Subcutaneous abdominal adipose tissue (tissue), 5 donors: ENCODE data around the gene TMED8.
"Not testable (repeated sequence)": the region's sequence is repeated elsewhere in the genome, so short reads cannot be mapped to it uniquely, and the experiment has no call there.

ENCODE experiments used
- H3K27ac ChIP-seq: one replicate; pipeline ENCODE4 v1.7.0; 2013; ENCODE audit warnings: low read depth, mild to moderate bottlenecking, inconsistent platforms, low read length, moderate library complexity
- H3K27me3 ChIP-seq, 5 donors: one replicate each; pipeline ENCODE4 v1.7.0; 2013; ENCODE audit warnings: low read length in 5 of 5, inconsistent platforms in 1 of 5; ENCODE audit not compliant: control insufficient read depth in 5 of 5, insufficient read depth in 4 of 5
- H3K36me3 ChIP-seq, 5 donors: one replicate each; pipeline ENCODE4 v1.7.0; 2013; ENCODE audit warnings: low read length in 5 of 5; ENCODE audit not compliant: control insufficient read depth in 5 of 5, insufficient read depth in 5 of 5
- H3K4me1 ChIP-seq, 5 donors: one replicate each; pipeline ENCODE4 v1.7.0; 2013; ENCODE audit warnings: low read length in 5 of 5, mild to moderate bottlenecking in 3 of 5, moderate library complexity in 1 of 5; ENCODE audit not compliant: control insufficient read depth in 5 of 5, insufficient read depth in 5 of 5
- H3K4me3 ChIP-seq, 5 donors: one replicate each; pipeline ENCODE4 v1.7.0; 2013; ENCODE audit warnings: low read length in 5 of 5, low read depth in 1 of 5
- H3K9ac ChIP-seq, 5 donors: one replicate each; pipeline ENCODE4 v1.7.0; 2013; ENCODE audit warnings: low read length in 5 of 5, mild to moderate bottlenecking in 4 of 5, moderate library complexity in 3 of 5
- H3K9me3 ChIP-seq, 5 donors: one replicate each; pipeline ENCODE4 v1.7.0; 2013; ENCODE audit warnings: low read length in 5 of 5; ENCODE audit not compliant: control insufficient read depth in 5 of 5
- donor health status: healthy.
- donor health status: healthy.
- donor health status: healthy.
- donor health status: healthy.
- donor health status: healthy.

TMED8 gene

DNA sequence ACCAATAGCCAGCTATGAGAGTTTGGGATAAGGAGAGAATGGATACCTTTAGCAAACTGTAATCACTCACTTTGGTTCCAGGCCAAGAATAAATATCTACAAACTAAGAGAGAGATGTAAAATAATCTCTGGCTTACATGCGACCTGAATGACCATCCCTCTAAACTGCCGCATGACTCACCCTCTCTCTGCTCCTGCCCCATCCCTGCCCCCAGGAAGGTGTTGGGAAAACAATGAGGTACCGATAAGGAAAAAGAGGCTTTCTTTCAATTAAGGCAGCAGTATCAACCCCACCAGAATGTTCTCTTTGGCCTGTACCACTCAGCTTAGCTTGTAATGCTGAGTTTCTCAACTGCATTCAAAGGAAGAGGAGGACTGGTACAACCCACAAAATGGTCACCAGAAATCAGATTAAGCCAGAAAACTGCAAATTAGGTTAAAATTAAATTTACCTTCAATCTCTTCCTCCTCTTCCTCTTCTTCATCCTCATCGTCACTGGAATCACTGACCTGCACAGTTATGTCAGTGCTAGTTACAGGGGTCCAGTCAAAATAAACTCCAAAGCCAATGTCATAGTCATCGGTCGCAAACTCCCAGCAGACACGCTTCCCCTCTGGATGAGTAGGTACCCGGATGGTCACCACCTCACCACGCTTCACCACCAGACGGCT lies 34.0 kb downstream of the TMED8 start:
- H3K27ac ChIP-seq = no peak overlapping the region
- H3K9me3 ChIP-seq = no peaks in the 10 kb centered on the region
- no peak overlapping the region for H3K4me3 ChIP-seq
- peaks cover 11 to 37% (median 36%) of the 10 kb centered on the region in 5 donors for H3K36me3 ChIP-seq
- H3K4me1 ChIP-seq = peaks cover 0 to 5% (median 0%) of the 10 kb centered on the region in 5 donors
- H3K27me3 ChIP-seq = no peaks in the 10 kb centered on the region
- H3K9ac ChIP-seq = no peak overlapping the region

GRCh38 chr14:77340389-77340788 lies 36.5 kb downstream of the TMED8 start:
- Histone ChIP-seq H3K36me3 (peaks cover 11 to 37% (median 36%) of the 10 kb centered on the region in 5 donors), H3K4me3 (no peak overlapping the region), H3K4me1 (peaks cover 0 to 1% (median 0%) of the 10 kb centered on the region in 5 donors), H3K9me3 (no peaks in the 10 kb centered on the region), H3K27me3 (no peaks in the 10 kb centered on the region), H3K9ac (no peak overlapping the region), H3K27ac (no peak overlapping the region)

GRCh38 chr14:77339407-77339806 lies 37.5 kb downstream of the TMED8 start:
- peaks cover 0 to 4% (median 0%) of the 10 kb centered on the region in 5 donors for H3K4me1 ChIP-seq
- H3K27ac ChIP-seq = no peak overlapping the region
- H3K36me3 ChIP-seq = peaks cover 11 to 37% (median 36%) of the 10 kb centered on the region in 5 donors
- H3K27me3 ChIP-seq = no peaks in the 10 kb centered on the region
- no peak overlapping the region for H3K4me3 ChIP-seq
- H3K9ac ChIP-seq = no peak overlapping the region
- H3K9me3 ChIP-seq = no peaks in the 10 kb centered on the region

- Histone ChIP-seq H3K27ac (no peak overlapping the region), H3K27me3 (no peaks in the 10 kb centered on the region), H3K36me3 (peaks cover 11 to 35% (median 35%) of the 10 kb centered on the region in 5 donors), H3K4me3 (no peak overlapping the region), H3K9me3 (no peaks in the 10 kb centered on the region), H3K4me1 (peaks cover 0 to 4% (median 0%) of the 10 kb centered on the region in 5 donors), H3K9ac (no peak overlapping the region)
Measured at GRCh38 chr14:77338302-77338701, 38.6 kb downstream of the TMED8 start.

GRCh38 chr14:77337880-77338279 lies 39.0 kb downstream of the TMED8 start:
- Histone ChIP-seq H3K4me1 (peaks cover 0 to 4% (median 0%) of the 10 kb centered on the region in 5 donors), H3K9me3 (no peaks in the 10 kb centered on the region), H3K27me3 (no peaks in the 10 kb centered on the region), H3K4me3 (no peak overlapping the region), H3K27ac (no peak overlapping the region), H3K36me3 (peaks cover 11 to 31% (median 30%) of the 10 kb centered on the region in 5 donors), H3K9ac (no peak overlapping the region)

DNA sequence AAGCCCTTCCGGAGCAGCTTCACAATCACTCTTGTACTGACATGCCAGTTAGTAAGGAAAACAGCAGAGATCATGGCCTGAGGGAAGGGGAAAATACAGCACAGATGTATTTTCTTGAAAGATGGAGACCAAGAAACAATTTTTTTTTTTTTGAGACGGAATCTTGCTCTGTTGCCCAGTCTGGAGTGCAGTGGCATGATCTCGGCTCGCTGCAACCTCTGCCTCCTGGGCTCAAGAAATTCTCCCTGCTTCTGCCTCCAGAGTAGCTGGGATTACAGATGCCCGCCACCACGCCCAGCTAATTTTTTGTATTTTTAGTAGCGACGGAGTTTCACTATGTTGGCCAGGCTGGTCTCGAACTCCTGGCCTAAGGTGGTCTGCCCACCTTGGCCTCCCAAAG lies 39.6 kb downstream of the TMED8 start:
- H3K4me1 ChIP-seq, H3K27ac ChIP-seq, H3K9me3 ChIP-seq, H3K27me3 ChIP-seq, H3K9ac ChIP-seq, H3K4me3 ChIP-seq: not testable (repeated sequence)
- H3K36me3 ChIP-seq = peaks cover 8 to 24% (median 24%) of the 10 kb centered on the region in 5 donors

- H3K4me3 ChIP-seq = no peak overlapping the region
- H3K36me3 ChIP-seq = peaks cover 2 to 9% (median 9%) of the 10 kb centered on the region in 5 donors
- H3K27ac ChIP-seq = no peak overlapping the region
- H3K9ac ChIP-seq = no peak overlapping the region
- no peaks in the 10 kb centered on the region for H3K27me3 ChIP-seq
- H3K9me3 ChIP-seq = no peaks in the 10 kb centered on the region
- H3K4me1 ChIP-seq = peaks cover 0 to 4% (median 0%) of the 10 kb centered on the region in 5 donors
Measured at GRCh38 chr14:77335576-77335975, 41.3 kb downstream of the TMED8 start.

- Histone ChIP-seq H3K4me1 (peaks cover 0 to 5% (median 3%) of the 10 kb centered on the region in 5 donors), H3K9ac (no peak overlapping the region)
Measured at GRCh38 chr14:77329872-77330271, 47.0 kb downstream of the TMED8 start.

DNA sequence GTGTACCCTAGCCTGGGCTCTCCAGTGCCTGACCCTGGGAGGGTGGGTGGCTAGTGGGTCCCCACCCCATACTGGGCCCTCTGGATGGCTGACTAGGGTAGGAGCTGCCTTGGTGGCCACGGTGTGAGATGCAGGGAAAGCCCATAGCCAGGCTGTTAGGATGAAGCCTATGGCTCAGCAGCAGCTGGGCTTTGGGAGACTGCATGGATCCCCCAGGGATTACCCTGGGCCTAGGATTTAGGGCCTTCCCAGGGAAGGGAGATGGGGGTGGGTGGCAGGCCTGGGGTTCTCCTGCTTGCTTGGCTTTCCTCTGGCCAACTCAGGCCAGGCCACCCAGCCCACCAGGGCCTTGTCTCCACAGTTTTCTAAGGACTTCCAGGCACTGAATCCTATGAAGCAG lies 49.8 kb downstream of the TMED8 start:
- no peak overlapping the region for H3K27ac ChIP-seq

More at GRCh38 chr14:77329872-77330271, 47.0 kb downstream of the TMED8 start:
- no peak overlapping the region for H3K27ac ChIP-seq
- no peak overlapping the region for H3K4me3 ChIP-seq
- H3K36me3 ChIP-seq = no peaks in the 10 kb centered on the region
- no peaks in the 10 kb centered on the region for H3K9me3 ChIP-seq
- H3K27me3 ChIP-seq = no peaks in the 10 kb centered on the region

GRCh38 chr14:77325746-77326094 lies 51.2 kb downstream of the TMED8 start:
- Histone ChIP-seq H3K9me3 (no peaks in the 10 kb centered on the region), H3K27ac (no peak overlapping the region), H3K9ac (no peak overlapping the region), H3K27me3 (no peaks in the 10 kb centered on the region), H3K4me1 (peaks cover 0 to 14% (median 10%) of the 10 kb centered on the region in 5 donors), H3K36me3 (no peaks in the 10 kb centered on the region), H3K4me3 (no peak overlapping the region)

More for the DNA sequence above, 49.8 kb downstream of the TMED8 start:
- Histone ChIP-seq H3K4me1 (peaks cover 0 to 10% (median 6%) of the 10 kb centered on the region in 5 donors), H3K9ac (no peak overlapping the region), H3K36me3 (no peaks in the 10 kb centered on the region), H3K9me3 (no peaks in the 10 kb centered on the region), H3K27me3 (no peaks in the 10 kb centered on the region), H3K4me3 (no peak overlapping the region)
